Hepatocyte (in vitro differentiated cells): Measurements from ENCODE around the gene MXD3. TPM values are rescaled to one million over a fixed set of nuclear protein-coding genes. Genes with fewer than 3 reads are reported as not detected.
A peak's percentile ranks its signal among the peaks of the same experiment; 100 is the strongest.
"Not testable (repeated sequence)": the region's sequence is repeated elsewhere in the genome, so short reads cannot be mapped to it uniquely, and the experiment has no call there.

Source experiments
- DNase-seq: peaks from one replicate; pipeline ENCODE4 v3.0.0-alpha.2; 2016; ENCODE audit warnings: low spot score
- H2AFZ ChIP-seq: fragments of 200-600 bp; sonication (generic); 2 replicates; pipeline ENCODE4 v1.6.0; 2016; ENCODE audit warnings: antibody characterized with exemption, mild to moderate bottlenecking
- H3K27ac ChIP-seq: fragments of 200-600 bp; sonication (generic); 2 replicates; pipeline ENCODE4 v1.5.1; 2016; ENCODE audit warnings: mild to moderate bottlenecking
- H3K27me3 ChIP-seq: fragments of 200-600 bp; sonication (generic); 2 replicates; pipeline ENCODE4 v1.6.1; 2016
- H3K36me3 ChIP-seq: fragments of 200-600 bp; sonication (generic); replicated peaks from 2 replicates; pipeline ENCODE4 v1.5.1; 2016; ENCODE audit warnings: low read depth; ENCODE audit not compliant: insufficient read depth
- H3K4me1 ChIP-seq: fragments of 200-600 bp; sonication (generic); 2 replicates; pipeline ENCODE4 v1.5.1; 2016; ENCODE audit warnings: mild to moderate bottlenecking, moderate library complexity; ENCODE audit not compliant: insufficient read depth
- H3K4me2 ChIP-seq: fragments of 200-600 bp; sonication (generic); 2 replicates; pipeline ENCODE4 v1.6.0; 2016
- H3K4me3 ChIP-seq: fragments of 200-600 bp; sonication (generic); 2 replicates; pipeline ENCODE4 v1.5.1; 2016; ENCODE audit warnings: mild to moderate bottlenecking
- H3K79me2 ChIP-seq: fragments of 200-600 bp; sonication (generic); 2 replicates; pipeline ENCODE4 v1.6.0; 2017; ENCODE audit warnings: mild to moderate bottlenecking
- H3K9me2 ChIP-seq: fragments of 200-600 bp; sonication (generic); replicated peaks from 2 replicates; pipeline ENCODE4 v1.6.0; 2017; ENCODE audit warnings: mild to moderate bottlenecking; ENCODE audit not compliant: insufficient read depth
- H3K9me3 ChIP-seq: fragments of 200-600 bp; sonication (generic); 2 replicates; pipeline ENCODE4 v1.5.1; 2016; ENCODE audit warnings: low read depth, mild to moderate bottlenecking
- H4K20me1 ChIP-seq: fragments of 200-600 bp; sonication (generic); 2 replicates; pipeline ENCODE4 v1.6.0; 2016; ENCODE audit warnings: mild to moderate bottlenecking; ENCODE audit not compliant: insufficient read depth, poor library complexity, severe bottlenecking
- EZH2 ChIP-seq: fragments of 200-600 bp; sonication (generic); IDR thresholded peaks from 2 replicates; pipeline ENCODE4 v1.6.1; 2016; ENCODE audit warnings: antibody characterized with exemption, mild to moderate bottlenecking, borderline replicate concordance
- EZH2phosphoT487 ChIP-seq: fragments of 200-600 bp; sonication (generic); IDR thresholded peaks from one replicate; pipeline ENCODE4 v1.6.1; 2018; ENCODE audit warnings: antibody characterized with exemption, mild to moderate bottlenecking, low read depth, moderate library complexity; ENCODE audit not compliant: unreplicated experiment, severe bottlenecking
- WGBS: methylation state at CpG from one replicate; pipeline ENCODE4 v1.1.6; 2016; ENCODE audit warnings: low lambda C conversion rate; ENCODE audit errors: missing lambda C conversion rate; 5-methylcytosine and 5-hydroxymethylcytosine counted together
- polyA plus RNA-seq: library from polyadenylated mRNA; unstranded; fragments of >200 nt; fragmentation: Nextera tagmentation; extraction: Ambion mirVana; gene quantifications from 2 replicates; pipeline ENCODE4 v1.2.1, GENCODE V29; 2016
- total RNA-seq: library from RNA; depleted of rRNA; stranded (reverse); fragments of >200 nt; gene quantifications from 2 replicates; pipeline ENCODE4 v1.2.3, GENCODE V29; 2014
- TF ChIP-seq, protein P1 (sequence below): fragments of 200-600 bp; sonication (generic); IDR thresholded peaks from 2 replicates; pipeline ENCODE4 v1.5.1; 2016; ENCODE audit warnings: antibody characterized with exemption, mild to moderate bottlenecking; ENCODE audit not compliant: poor library complexity

Gene MXD3
- total RNA-seq (14.0 and 22.3 TPM in 2 replicates), polyA plus RNA-seq (11.9 and 16.5 TPM in 2 replicates)

DNA sequence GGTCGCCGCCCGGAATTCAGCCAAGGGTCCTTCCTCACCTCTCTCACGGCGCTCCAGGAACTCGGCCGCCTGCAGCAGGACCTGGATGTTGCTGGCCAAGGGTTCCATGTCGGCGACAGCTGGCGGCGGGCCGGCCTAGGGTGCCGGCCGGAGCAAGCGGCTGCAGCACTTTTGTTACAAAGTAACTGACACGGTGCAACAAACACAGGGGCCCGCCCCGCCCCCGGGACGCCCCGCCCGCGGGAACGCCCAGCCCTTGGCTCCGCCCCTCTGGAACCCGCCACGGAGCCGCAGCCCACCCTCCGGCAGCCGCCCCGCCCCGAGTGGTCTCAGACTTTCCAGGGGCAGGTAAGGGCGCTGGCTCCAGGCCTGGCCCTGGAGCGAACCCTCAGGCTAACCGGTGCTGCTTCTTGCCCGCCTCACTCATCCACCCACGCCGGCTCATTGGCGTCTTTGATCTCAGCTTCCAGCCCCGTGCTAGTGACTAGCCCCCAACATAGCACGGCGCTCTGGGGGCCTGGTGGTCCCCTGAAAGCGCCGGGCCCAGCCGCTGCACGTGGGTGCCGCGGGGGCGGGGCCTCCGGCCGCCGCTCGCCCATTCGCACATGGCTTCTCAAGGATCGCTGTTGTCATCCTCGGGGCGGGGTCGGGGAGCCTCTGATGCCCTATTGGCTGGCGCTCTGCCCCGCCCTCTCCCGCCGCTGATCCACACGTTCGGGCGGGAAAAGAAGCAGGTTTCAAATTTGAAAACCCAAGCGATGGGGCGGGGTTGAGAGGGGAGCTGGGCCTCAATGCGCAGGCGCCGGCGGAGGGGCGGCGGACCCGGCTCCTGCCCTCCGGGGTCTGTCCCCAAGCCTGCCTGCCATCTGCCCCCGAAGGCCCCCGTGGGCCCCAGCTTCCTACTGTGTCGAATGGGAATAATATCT, at the start of gene MXD3:
MXD3 (minus strand) TSS at position 176 of the 926 bp plus-strand sequence; CDS start at position 108, 68 bp downstream.
- Histone ChIP-seq H2AFZ (no peak within 1 kb of the TSS), H3K27me3 (no peaks in the 10 kb centered on the region), H3K4me2 (peak within 1 kb of the TSS; percentile 98), H3K79me2 (peaks cover 20% of the 10 kb centered on the region), H3K9me2 (no peaks in the 10 kb centered on the region), H3K27ac (peak within 1 kb of the TSS; percentile 63), H4K20me1 (no peaks in the 10 kb centered on the region), H3K4me1 (peaks cover 18% of the 10 kb centered on the region), H3K4me3 (peak within 1 kb of the TSS; percentile 41), H3K9me3 (no peaks in the 10 kb centered on the region), H3K36me3 (no peaks in the 10 kb centered on the region)
- TF ChIP-seq, protein P1, sequence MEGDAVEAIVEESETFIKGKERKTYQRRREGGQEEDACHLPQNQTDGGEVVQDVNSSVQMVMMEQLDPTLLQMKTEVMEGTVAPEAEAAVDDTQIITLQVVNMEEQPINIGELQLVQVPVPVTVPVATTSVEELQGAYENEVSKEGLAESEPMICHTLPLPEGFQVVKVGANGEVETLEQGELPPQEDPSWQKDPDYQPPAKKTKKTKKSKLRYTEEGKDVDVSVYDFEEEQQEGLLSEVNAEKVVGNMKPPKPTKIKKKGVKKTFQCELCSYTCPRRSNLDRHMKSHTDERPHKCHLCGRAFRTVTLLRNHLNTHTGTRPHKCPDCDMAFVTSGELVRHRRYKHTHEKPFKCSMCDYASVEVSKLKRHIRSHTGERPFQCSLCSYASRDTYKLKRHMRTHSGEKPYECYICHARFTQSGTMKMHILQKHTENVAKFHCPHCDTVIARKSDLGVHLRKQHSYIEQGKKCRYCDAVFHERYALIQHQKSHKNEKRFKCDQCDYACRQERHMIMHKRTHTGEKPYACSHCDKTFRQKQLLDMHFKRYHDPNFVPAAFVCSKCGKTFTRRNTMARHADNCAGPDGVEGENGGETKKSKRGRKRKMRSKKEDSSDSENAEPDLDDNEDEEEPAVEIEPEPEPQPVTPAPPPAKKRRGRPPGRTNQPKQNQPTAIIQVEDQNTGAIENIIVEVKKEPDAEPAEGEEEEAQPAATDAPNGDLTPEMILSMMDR = no peak
- TF ChIP-seq EZH2 (no peak), EZH2phosphoT487 (no peak)
- DNase-seq = peak; percentile 99
- 2% methylated on average over 67 of the region's 78 CpGs for WGBS

DNA sequence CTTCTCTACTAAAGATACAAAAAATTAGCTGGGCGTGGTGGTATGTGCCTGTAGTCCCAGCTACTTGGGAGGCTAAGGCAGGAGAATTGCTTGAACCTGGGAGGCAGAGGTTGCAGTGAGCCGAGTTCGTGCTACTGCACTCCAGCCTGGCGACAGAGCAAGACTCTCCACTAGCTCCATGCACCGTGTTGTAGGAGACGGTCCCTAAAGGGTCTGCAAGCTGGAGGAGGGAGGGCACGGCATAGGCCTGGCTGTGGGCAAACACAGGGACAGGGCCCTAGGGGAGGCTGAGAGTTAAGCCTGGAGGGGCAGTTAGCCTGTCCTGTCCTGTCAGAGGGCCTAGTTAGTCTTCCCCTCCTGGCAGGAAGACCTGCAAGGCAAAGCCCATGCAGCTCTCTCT, 49.0 kb upstream of the MXD3 start:
- not testable (repeated sequence) for H3K4me2 ChIP-seq, H4K20me1 ChIP-seq, DNase-seq, H3K9me2 ChIP-seq, H3K36me3 ChIP-seq, H3K79me2 ChIP-seq, H3K4me3 ChIP-seq, H2AFZ ChIP-seq, H3K27me3 ChIP-seq, H3K9me3 ChIP-seq, H3K27ac ChIP-seq
- WGBS = 95% methylated on average over 7 of the region's 7 CpGs
- peaks cover 16% of the 10 kb centered on the region for H3K4me1 ChIP-seq

- no peaks in the 10 kb centered on the region for H3K9me2 ChIP-seq
- H3K27me3 ChIP-seq = no peaks in the 10 kb centered on the region
- TF ChIP-seq EZH2 (no peak), EZH2phosphoT487 (no peak)
- TF ChIP-seq, protein P1 = no peak
- DNase-seq = no peak
- H3K4me2 ChIP-seq = no peak overlapping the region
- H3K27ac ChIP-seq = no peak overlapping the region
- no peaks in the 10 kb centered on the region for H4K20me1 ChIP-seq
- no peaks in the 10 kb centered on the region for H3K9me3 ChIP-seq
- WGBS = 89% methylated on average over 3 of the region's 3 CpGs
- H2AFZ ChIP-seq = no peak overlapping the region
- H3K4me1 ChIP-seq = peaks cover 13% of the 10 kb centered on the region
- H3K36me3 ChIP-seq = no peaks in the 10 kb centered on the region
- H3K4me3 ChIP-seq = no peak overlapping the region
- no peaks in the 10 kb centered on the region for H3K79me2 ChIP-seq
Measured at GRCh38 chr5:177359860-177360259, 48.2 kb upstream of the MXD3 start.

GRCh38 chr5:177359451-177359851, 47.8 kb upstream of the MXD3 start:
- no peaks in the 10 kb centered on the region for H3K36me3 ChIP-seq
- no peaks in the 10 kb centered on the region for H3K79me2 ChIP-seq
- WGBS = 84% methylated on average over 6 of the region's 6 CpGs
- H3K9me3 ChIP-seq = no peaks in the 10 kb centered on the region
- TF ChIP-seq EZH2 (no peak), EZH2phosphoT487 (no peak)
- TF ChIP-seq, protein P1 = no peak
- H3K27ac ChIP-seq = no peak overlapping the region
- H2AFZ ChIP-seq = no peak overlapping the region
- no peak overlapping the region for H3K4me3 ChIP-seq
- no peaks in the 10 kb centered on the region for H3K27me3 ChIP-seq
- H4K20me1 ChIP-seq = no peaks in the 10 kb centered on the region
- no peak overlapping the region for H3K4me2 ChIP-seq
- DNase-seq = no peak
- peaks cover 13% of the 10 kb centered on the region for H3K4me1 ChIP-seq
- H3K9me2 ChIP-seq = no peaks in the 10 kb centered on the region
